GM21528 (cell line): ENCODE results near the gene SHTN1.

Source experiments
- ATAC-seq: cut with Tn5 transposase; IDR thresholded peaks from one replicate; pipeline ENCODE4 v1.9.1; 2021; ENCODE audit warnings: mild to moderate bottlenecking, moderate library complexity; ENCODE audit not compliant: unreplicated experiment, low FRiP score

The SHTN1 gene, protein sequence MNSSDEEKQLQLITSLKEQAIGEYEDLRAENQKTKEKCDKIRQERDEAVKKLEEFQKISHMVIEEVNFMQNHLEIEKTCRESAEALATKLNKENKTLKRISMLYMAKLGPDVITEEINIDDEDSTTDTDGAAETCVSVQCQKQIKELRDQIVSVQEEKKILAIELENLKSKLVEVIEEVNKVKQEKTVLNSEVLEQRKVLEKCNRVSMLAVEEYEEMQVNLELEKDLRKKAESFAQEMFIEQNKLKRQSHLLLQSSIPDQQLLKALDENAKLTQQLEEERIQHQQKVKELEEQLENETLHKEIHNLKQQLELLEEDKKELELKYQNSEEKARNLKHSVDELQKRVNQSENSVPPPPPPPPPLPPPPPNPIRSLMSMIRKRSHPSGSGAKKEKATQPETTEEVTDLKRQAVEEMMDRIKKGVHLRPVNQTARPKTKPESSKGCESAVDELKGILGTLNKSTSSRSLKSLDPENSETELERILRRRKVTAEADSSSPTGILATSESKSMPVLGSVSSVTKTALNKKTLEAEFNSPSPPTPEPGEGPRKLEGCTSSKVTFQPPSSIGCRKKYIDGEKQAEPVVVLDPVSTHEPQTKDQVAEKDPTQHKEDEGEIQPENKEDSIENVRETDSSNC

DNA sequence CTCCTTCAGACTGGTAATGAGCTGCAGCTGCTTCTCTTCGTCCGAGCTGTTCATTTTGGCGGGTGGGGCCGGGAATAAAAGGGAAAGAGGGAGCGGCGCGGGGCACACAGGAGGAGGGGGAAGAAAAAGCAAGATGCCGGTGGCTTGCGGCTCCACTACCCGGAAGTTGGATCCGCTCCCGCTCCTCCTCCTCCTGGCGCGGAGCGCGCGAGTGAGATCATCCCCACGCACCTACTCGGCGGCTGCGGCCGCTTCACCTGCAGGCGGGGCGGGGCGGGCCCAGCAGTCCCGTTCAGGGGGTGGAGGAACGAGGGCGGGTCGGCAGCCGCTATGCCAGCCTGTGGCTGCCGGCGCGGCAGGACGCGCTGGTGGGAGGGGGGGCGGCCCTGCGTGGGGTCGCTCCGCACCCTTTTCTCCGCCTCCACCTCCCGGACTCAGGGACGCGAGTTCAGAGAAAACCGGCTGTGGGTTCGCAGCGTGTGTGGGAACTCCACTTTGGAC is at the start of gene SHTN1:
TSS of gene SHTN1 (minus strand) at position 162 of the 501 bp plus-strand sequence. CDS start at position 54, 108 bp downstream.
- peak; percentile 49 for ATAC-seq

DNA sequence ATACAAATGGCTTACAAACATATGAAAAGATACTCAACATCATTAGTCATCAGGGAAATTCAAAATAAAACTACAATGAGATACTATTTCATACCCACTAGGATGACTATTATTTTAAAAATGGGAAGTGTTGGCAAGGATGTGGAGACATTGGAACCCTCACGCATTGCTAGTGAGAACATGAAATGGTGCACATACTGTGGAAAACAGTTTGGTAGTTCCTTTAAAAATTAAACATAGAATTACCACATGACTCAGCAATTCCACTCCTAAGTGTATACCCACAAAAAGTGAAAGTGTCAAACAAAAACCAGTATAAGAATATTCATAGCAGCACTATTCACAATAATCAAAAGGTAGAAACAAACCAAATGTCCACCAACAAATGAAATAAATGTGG is 48.5 kb upstream of the SHTN1 start:
- no peak for ATAC-seq

DNA sequence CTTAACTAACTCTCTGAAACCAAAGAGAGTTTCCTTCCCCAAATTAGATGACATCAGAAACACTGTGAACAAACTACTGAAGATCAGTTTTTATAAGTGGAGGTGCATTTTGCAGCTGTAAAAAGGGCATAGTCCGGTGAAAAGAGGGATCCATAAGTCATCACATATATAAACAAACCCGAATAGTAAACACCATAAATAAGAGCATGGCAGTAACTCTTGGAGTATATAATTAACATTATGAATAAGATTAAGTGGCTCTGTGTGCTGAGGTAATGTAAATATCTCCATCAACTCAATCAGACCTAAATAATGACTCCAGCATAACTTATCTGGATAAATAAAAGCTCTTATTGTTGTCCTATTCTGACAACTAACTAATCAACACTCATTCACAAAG is 43.0 kb upstream of the SHTN1 start:
- no peak for ATAC-seq

DNA sequence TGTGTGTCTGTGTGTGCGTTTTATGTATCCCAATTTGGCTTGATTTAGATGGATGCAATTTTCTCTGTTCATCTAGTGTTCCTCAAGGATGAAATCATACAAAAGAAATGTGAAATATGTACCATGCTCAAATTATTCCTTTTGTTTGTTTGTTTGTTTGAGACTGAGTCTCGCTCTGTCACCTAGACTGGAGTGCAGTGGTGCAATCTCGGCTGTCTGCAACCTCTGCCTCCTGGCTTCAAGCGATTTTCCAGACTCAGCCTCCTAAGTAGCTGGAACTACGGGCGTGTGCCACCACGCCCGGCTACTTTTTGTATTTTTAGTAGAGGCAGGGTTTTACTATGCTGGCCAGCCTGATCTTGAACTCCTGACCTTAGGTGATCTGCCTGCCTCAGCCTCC is 11.3 kb upstream of the SHTN1 start:
- no peak for ATAC-seq

DNA sequence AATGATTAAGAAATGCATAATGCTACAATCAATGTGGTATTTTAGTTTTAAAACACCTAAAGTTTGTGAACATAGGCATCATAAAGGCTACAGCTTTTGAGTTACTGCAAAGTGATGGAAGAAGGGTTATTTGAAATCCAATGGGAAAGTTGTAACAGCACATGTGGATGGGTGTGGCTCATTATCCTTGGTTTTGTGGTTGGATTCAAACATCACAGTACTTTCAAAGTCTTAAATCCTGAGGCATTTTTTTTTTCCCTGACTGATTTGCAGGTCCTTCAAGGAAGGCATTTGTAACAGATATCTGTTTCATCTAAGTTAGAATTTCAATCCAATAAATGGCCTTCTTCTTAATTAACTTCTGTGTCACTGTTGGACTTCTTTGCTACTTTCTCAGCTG is 9.8 kb upstream of the SHTN1 start:
- no peak for ATAC-seq

DNA sequence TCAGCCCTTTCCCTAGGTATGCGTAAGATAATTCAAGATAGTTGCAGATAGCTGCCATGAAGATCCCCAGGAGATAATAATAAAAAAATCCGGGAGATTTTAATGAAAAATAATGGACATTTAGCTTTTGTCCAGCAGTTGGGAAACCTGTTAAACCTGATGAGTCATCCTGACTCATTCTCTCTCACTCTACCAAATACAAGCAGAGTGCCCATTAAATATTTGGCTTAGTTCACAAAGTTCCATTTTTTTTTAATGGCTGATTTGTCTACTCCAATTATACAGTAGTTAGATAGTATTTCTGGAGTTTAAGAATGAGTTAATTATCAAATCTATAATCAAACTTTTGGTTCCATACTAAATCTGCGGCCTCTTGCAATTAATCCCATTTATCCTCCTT is 2.1 kb upstream of the SHTN1 start:
- no peak for ATAC-seq

DNA sequence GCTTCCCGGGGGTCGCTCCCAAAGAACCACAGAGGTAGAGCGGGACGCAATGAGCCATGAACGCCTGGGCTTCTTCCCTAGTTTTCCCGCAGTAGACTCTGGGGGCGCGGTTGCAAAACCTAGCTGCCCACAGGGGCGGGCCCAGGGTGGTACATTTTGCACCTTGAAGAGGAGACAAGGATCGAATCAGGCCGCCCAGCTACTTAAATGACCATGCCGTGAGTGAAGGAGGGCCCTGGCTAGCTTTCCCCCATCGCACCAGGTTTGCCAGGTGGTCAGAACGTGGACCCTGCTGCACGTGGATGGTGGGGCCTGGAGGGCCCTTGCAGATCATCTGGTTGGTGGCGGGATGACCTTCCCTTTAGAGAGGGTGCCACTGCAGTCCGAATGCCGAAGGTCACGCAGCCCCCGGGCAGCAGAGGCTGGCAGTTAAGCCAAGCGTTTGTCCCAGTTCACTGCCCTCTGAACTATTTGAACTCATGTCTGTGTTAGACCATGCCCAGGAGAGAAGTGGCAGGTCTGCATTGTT is 604 bp upstream of the SHTN1 start:
- no peak for ATAC-seq

DNA sequence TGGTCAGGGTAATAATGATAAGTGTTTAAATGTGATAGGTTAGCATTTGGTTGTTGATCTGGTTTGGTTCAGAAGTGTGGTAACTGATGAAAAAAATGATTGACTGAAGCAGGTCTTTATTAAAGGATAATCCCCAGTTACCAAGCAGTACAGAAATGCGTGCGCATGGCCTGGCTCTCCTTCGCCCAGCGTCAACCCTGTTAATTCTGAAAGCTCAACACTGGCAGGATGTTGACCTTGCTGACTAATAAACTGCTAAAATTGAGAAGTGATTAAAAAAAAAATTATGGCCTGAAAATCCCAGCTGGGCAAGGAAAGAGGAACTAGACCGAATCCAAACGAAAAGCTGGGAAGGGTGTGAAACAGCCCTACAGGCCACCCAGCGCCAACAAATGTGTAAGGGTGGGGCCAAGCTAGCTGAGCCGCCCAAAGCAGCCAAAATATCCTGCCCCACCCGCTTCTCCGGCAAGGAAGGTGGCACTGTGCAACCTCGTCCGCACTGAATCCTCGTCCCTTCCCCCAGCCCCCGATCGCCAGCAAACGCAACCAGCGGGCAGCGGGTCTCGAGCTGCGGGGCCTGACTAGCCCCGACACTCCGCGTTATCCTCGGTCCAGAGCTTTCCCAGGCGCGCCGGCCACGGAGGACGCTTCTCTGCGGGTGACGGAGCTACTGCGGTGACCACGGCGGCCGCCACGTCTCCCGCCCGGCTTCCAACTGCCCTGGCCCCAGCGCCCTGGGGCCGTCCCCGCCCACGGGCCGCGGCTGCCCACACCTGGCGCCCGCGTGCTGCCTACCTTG is 561 bp downstream of the SHTN1 start:
- ATAC-seq = peak; percentile 58

DNA sequence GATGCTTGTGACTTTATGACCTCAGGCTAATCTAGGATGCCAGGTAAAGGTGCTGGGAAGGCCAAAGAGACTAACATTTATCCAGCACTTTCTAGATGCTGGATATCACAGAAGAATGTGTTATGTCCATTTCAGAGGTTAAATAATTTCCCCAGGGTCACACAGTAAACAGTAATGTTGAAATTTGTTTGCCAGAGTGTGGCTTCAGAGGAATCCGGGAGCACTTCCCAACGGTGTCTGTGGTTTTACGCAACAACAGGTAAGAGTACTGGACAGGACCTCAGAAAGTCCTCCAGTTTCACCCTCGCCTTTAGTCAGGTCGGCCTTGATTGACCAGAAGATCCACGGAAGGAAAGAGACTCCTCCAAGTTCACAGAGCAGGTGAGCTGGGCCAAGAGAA is 1.7 kb downstream of the SHTN1 start:
- no peak for ATAC-seq

DNA sequence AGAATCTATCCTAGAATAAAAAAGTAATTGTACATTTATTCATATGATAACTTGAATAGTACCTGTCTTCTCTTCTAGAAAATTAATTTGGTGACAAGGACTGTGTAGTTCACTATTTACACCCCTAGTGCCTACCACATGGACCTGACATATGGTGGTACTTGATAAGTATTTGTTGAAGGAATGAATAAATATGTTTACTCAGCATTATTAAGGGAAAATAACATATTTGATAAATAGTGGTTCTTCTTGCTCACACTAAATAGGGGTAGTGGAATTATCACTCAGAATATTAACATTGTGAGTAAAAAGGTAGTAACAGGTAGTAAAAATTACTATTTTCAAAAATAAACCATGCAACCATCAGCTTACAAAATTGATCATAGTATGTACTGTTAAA is 2.8 kb downstream of the SHTN1 start:
- no peak for ATAC-seq

DNA sequence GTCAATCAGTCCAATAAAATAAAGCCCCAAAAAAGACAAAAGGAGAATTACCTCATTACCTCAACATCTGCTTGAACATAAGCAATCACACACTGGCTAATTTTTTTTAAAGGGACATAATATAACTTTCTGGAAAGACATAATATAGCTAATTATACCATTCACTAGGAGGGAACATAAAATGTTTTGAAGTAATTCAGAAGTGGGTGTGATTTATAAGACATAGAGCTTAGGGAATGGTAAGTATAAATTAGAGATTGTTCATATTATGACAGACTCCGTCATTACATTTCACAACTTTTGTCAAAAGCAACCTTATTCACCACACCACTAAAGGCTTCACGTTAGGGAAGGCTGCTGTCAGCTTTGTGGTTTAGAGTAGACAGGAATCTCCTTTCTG is 3.8 kb downstream of the SHTN1 start:
- ATAC-seq = no peak

DNA sequence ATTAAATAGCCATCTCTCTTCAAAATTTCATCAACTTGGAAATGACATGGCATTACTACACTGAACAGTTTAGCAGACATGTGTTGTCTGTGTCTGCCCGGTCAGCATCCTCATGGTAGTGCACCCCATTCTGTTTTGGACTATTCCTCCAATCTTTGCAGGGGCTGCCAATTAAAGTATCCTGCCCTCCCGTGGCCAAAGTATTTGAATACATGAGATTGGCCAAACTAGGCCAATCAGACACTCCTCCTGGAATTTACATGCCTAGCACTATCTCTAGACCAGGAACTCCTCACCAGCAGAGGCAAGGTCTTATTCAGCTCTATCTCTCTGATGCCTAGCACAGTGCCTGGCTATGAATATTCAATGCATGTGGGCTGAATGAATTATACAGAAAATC is 4.4 kb downstream of the SHTN1 start:
- ATAC-seq = no peak

DNA sequence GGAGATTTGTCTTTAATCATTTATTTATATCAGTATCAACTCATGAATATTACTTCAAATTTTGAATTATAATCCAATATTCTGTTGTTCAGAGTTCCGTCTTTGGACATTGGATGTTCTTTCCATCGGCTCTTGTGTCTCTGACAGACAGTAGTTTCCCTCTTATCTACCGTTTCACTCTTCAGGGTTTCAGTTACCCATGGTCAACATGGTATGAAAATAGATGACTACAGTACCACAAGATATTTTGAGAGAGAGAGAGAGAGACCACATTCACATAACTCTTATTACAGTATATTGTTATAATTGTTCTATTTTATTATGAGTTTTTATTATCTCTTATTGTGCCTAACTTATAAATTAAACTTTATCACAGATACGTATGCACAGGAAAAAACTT is 6.8 kb downstream of the SHTN1 start:
- ATAC-seq = no peak

DNA sequence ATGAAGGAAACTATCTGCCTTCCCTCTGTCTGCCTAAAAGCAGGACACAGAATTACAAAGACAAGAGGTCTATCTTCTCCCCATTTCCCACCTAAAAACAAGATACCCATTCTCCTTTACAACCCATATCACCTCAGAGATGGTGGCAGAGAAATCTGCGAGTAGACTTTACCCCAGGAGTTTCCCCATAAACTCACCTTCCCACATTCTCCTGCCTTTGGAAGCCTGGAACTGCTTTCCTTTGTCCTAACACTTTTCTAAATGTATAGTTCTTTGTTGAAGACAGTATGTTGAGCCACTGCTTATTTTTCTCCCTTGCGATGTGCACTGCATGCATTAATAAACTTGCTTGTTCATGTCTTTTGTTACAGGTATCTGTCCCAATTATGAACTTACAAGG is 8.0 kb downstream of the SHTN1 start:
- no peak for ATAC-seq

DNA sequence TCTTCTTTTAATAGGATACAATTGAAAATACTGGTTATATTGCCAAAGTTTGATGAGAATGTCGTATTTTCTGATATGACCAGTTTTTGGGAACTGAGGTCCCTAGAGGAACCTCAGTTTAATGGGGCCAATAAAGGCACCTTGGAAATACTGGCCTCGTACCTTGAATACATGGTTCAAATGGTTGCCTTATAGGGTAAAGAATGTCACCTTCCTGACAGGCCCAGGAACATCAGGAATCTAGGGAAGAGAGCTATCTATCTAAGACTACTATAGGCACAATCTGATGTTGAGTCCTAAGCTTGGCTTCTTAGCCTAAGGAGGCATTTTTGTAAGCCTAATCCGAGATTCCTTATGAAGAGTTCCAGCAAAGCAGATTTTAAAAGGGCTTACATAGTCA is 9.3 kb downstream of the SHTN1 start:
- ATAC-seq = no peak

DNA sequence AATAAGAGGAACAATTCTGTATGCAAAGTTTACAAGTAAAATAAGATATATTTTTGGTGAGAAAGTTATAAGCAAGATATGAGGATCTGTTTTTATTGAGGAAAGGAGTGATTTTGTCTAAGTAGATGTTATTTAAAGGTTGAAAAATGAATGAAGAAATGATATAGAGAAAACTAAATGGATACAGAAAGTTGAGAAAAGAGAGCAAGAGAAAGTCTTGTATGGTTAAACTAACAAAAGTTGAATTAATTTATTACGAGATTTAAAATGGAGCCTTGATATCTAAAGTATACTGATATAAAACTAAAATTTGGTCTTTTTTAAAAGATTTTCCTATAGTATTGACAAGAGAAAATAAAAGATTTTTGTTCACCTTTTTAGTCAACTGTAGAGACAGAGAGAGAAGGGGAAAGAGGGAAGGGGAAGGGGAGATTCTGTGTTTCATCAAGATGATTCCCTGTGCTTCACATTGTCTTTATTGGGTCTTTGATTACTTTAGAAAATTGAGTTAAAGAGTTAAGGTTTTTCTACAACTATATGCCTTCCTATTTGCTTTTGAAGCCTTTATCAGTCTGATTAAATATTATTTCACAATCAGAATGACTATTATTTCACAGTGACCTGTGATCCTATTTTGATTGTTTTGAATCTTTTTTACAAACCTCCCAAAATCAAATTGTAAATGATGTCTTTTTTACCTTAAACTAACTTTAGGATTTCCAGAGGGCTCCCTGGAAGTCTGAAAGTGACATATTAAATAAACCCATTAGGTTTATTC is 10.7 kb downstream of the SHTN1 start:
- ATAC-seq = no peak

DNA sequence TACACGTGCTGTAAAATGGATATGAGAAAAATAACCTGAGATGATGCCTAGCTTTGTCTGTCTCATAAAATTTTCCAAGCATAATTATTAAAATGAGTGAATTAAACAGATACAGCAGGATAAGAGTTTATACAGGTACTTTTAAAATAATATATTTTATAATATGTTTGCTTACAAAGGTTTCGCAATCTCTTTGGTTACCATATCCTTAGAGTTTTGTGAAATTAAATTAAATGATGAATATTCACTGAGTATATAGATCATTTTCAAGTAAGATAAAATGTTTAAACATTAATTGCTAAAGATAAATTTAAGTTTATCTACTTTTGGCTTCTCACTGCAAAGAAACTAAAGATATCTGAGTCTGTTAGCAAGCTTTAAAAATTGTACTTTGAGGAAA is 11.4 kb downstream of the SHTN1 start:
- no peak for ATAC-seq

DNA sequence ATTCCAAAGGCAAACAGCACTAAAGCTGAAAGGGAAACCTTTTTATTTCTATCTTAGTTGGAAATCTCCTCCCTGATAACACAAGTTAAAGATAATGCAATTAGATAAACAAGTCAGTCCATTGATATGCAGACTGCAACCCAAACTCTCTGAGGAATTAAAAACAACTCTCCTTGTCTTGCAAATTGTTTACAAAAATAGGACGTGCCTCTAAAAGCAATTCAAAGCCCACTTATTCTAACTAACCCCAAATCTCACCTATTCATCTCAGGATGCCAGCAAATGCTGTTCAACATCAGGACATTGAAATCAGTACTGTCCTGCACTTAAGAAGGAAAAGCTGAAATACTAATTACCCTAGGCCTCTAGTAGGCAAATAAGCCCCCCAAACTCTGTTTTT is 12.8 kb downstream of the SHTN1 start:
- ATAC-seq = no peak

DNA sequence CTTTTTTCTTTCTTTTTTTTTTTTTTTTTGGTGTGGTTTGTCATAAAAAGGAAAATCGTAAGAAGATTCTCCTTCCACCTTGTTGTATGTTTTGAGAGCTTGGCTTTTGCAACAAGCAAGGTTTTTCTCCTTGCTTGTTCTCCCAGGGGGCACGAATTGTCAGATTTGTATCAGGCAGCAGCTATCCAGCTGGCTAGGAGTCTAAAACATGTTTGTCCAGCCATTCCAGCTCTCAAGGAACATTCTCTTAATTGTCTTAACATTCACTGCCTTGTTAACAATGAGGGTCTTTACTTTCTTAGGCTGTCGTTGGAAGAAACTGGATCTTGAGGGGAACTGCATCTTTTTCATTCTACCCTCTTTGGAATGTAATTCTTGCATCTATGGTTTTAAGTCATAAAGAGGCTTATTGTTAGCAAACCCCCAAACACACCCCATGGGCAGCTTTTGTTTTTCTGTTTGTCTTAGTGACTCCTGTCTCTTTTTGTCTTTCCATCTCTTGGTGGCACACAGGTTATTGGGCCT is 14.6 kb downstream of the SHTN1 start:
- no peak for ATAC-seq

DNA sequence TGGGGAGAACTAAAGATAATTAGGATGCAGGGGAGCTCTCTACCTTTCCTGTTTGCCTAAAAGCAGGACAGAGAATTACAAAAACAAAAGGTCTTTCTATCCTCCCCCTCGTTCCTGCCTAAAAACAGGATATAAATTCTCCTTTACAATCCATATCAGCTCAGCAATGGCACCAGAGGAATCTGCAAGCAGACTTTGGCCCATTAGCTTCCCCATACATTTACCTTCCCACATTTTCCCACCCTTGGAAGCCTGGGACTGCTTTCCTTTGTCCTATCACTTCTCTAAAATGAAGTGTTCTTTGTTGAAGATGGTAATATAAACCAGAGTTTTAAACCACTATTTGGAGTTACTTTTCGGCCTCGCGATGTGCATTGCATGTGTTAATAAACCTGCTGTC is 15.5 kb downstream of the SHTN1 start:
- ATAC-seq = no peak
